Islet precursor cell (in vitro differentiated cells): ENCODE results near the gene GNPTG.

Source experiments
- DNase-seq: peaks from one replicate; pipeline ENCODE4 v3.0.0-alpha.2; 2018

GNPTG gene

GRCh38 chr16:1335211-1335971 lies 16.3 kb upstream of the GNPTG start:
- DNase-seq = no peak

GRCh38 chr16:1335996-1336395 lies 15.7 kb upstream of the GNPTG start:
- no peak for DNase-seq

- no peak for DNase-seq
These were observed 15.1 kb upstream of the GNPTG start for GRCh38 chr16:1336619-1337018.

GRCh38 chr16:1337486-1337885 lies 14.2 kb upstream of the GNPTG start:
- DNase-seq = no peak

GRCh38 chr16:1338119-1338730 lies 13.5 kb upstream of the GNPTG start:
- peak; percentile 79 for DNase-seq

GRCh38 chr16:1338855-1339675 lies 12.7 kb upstream of the GNPTG start:
- DNase-seq = no peak

GRCh38 chr16:1340730-1341494 lies 10.8 kb upstream of the GNPTG start:
- no peak for DNase-seq

GRCh38 chr16:1341495-1342420 lies 10.0 kb upstream of the GNPTG start:
- no peak for DNase-seq

GRCh38 chr16:1342526-1343427 lies 9.0 kb upstream of the GNPTG start:
- peak; percentile 99 for DNase-seq

GRCh38 chr16:1343428-1344242 lies 8.1 kb upstream of the GNPTG start:
- no peak for DNase-seq

GRCh38 chr16:1344499-1344898 lies 7.2 kb upstream of the GNPTG start:
- no peak for DNase-seq

- DNase-seq = no peak
These were observed 6.6 kb upstream of the GNPTG start for GRCh38 chr16:1345087-1345486.

GRCh38 chr16:1345651-1346421 lies 5.9 kb upstream of the GNPTG start:
- no peak for DNase-seq

GRCh38 chr16:1346422-1347285 lies 5.1 kb upstream of the GNPTG start:
- DNase-seq = no peak

- DNase-seq = no peak
These were observed 4.4 kb upstream of the GNPTG start for GRCh38 chr16:1347286-1347855.

GRCh38 chr16:1347962-1348361 lies 3.8 kb upstream of the GNPTG start:
- DNase-seq = no peak

GRCh38 chr16:1348441-1348840 lies 3.3 kb upstream of the GNPTG start:
- DNase-seq = no peak

- DNase-seq = no peak
These were observed 2.8 kb upstream of the GNPTG start for GRCh38 chr16:1348926-1349325.
